Hepatocyte (in vitro differentiated cells): Measurements from ENCODE around the gene RHOXF2. TPM values are rescaled to one million over a fixed set of nuclear protein-coding genes. Genes with fewer than 3 reads are reported as not detected.
"Not testable (repeated sequence)": the region's sequence is repeated elsewhere in the genome, so short reads cannot be mapped to it uniquely, and the experiment has no call there.

ENCODE experiments used
- DNase-seq: peaks from one replicate; pipeline ENCODE4 v3.0.0-alpha.2; 2016; ENCODE audit warnings: low spot score
- H2AFZ ChIP-seq: fragments of 200-600 bp; sonication (generic); 2 replicates; pipeline ENCODE4 v1.6.0; 2016; ENCODE audit warnings: antibody characterized with exemption, mild to moderate bottlenecking
- H3K27ac ChIP-seq: fragments of 200-600 bp; sonication (generic); 2 replicates; pipeline ENCODE4 v1.5.1; 2016; ENCODE audit warnings: mild to moderate bottlenecking
- H3K27me3 ChIP-seq: fragments of 200-600 bp; sonication (generic); 2 replicates; pipeline ENCODE4 v1.6.1; 2016
- H3K36me3 ChIP-seq: fragments of 200-600 bp; sonication (generic); replicated peaks from 2 replicates; pipeline ENCODE4 v1.5.1; 2016; ENCODE audit warnings: low read depth; ENCODE audit not compliant: insufficient read depth
- H3K4me1 ChIP-seq: fragments of 200-600 bp; sonication (generic); 2 replicates; pipeline ENCODE4 v1.5.1; 2016; ENCODE audit warnings: mild to moderate bottlenecking, moderate library complexity; ENCODE audit not compliant: insufficient read depth
- H3K4me2 ChIP-seq: fragments of 200-600 bp; sonication (generic); 2 replicates; pipeline ENCODE4 v1.6.0; 2016
- H3K4me3 ChIP-seq: fragments of 200-600 bp; sonication (generic); 2 replicates; pipeline ENCODE4 v1.5.1; 2016; ENCODE audit warnings: mild to moderate bottlenecking
- H3K79me2 ChIP-seq: fragments of 200-600 bp; sonication (generic); 2 replicates; pipeline ENCODE4 v1.6.0; 2017; ENCODE audit warnings: mild to moderate bottlenecking
- H3K9me2 ChIP-seq: fragments of 200-600 bp; sonication (generic); replicated peaks from 2 replicates; pipeline ENCODE4 v1.6.0; 2017; ENCODE audit warnings: mild to moderate bottlenecking; ENCODE audit not compliant: insufficient read depth
- H3K9me3 ChIP-seq: fragments of 200-600 bp; sonication (generic); 2 replicates; pipeline ENCODE4 v1.5.1; 2016; ENCODE audit warnings: low read depth, mild to moderate bottlenecking
- H4K20me1 ChIP-seq: fragments of 200-600 bp; sonication (generic); 2 replicates; pipeline ENCODE4 v1.6.0; 2016; ENCODE audit warnings: mild to moderate bottlenecking; ENCODE audit not compliant: insufficient read depth, poor library complexity, severe bottlenecking
- EZH2 ChIP-seq: fragments of 200-600 bp; sonication (generic); IDR thresholded peaks from 2 replicates; pipeline ENCODE4 v1.6.1; 2016; ENCODE audit warnings: antibody characterized with exemption, mild to moderate bottlenecking, borderline replicate concordance
- EZH2phosphoT487 ChIP-seq: fragments of 200-600 bp; sonication (generic); IDR thresholded peaks from one replicate; pipeline ENCODE4 v1.6.1; 2018; ENCODE audit warnings: antibody characterized with exemption, mild to moderate bottlenecking, low read depth, moderate library complexity; ENCODE audit not compliant: unreplicated experiment, severe bottlenecking
- WGBS: methylation state at CpG from one replicate; pipeline ENCODE4 v1.1.6; 2016; ENCODE audit warnings: low lambda C conversion rate; ENCODE audit errors: missing lambda C conversion rate; 5-methylcytosine and 5-hydroxymethylcytosine counted together
- polyA plus RNA-seq: library from polyadenylated mRNA; unstranded; fragments of >200 nt; fragmentation: Nextera tagmentation; extraction: Ambion mirVana; gene quantifications from 2 replicates; pipeline ENCODE4 v1.2.1, GENCODE V29; 2016
- total RNA-seq: library from RNA; depleted of rRNA; stranded (reverse); fragments of >200 nt; gene quantifications from 2 replicates; pipeline ENCODE4 v1.2.3, GENCODE V29; 2014
- TF ChIP-seq, protein P1 (sequence below): fragments of 200-600 bp; sonication (generic); IDR thresholded peaks from 2 replicates; pipeline ENCODE4 v1.5.1; 2016; ENCODE audit warnings: antibody characterized with exemption, mild to moderate bottlenecking; ENCODE audit not compliant: poor library complexity

The RHOXF2 gene
- total and polyA plus RNA-seq, 2 experiments from 2014 or later = not detected

DNA sequence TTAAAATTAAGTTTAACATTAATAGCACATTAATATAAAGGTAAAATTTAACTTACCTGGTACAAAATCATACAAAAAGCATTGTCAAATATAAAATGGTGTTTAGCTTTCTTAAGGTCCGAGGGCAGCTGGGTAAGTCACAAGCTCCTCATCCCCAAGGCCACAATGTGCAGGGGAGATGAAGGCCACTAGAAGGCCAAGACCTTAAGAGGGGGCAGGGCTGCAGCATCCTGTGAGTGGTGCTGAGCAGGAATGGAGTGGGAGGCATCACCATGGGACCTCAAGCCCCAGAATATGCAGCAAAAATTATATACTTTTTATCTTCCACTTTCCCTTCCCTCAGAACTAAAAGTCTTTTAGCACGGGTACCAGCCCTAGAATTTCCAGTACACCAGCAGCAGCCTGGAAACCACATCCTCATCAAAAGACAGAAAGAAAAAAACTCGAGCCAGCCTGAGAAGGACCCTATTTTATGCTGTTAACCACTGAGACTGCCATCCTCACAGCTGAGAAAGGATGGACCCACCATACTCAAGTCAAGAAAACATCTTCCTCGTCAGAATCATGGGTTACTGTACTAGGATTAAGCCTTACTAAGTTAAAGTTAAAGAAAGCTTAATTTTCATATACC lies 13.0 kb upstream of the RHOXF2 start:
- 59% methylated on average over 4 of the region's 4 CpGs for WGBS
- Histone ChIP-seq H3K9me3 (no peaks in the 10 kb centered on the region), H3K4me3 (no peak overlapping the region), H3K79me2 (no peaks in the 10 kb centered on the region), H3K27me3 (no peaks in the 10 kb centered on the region), H2AFZ (no peak overlapping the region), H3K27ac (no peak overlapping the region), H3K9me2 (no peaks in the 10 kb centered on the region), H3K4me1 (no peaks in the 10 kb centered on the region), H4K20me1 (no peaks in the 10 kb centered on the region), H3K36me3 (no peaks in the 10 kb centered on the region), H3K4me2 (no peak overlapping the region)
- no peak for DNase-seq
- TF ChIP-seq EZH2 (no peak), EZH2phosphoT487 (no peak)
- TF ChIP-seq, protein P1, sequence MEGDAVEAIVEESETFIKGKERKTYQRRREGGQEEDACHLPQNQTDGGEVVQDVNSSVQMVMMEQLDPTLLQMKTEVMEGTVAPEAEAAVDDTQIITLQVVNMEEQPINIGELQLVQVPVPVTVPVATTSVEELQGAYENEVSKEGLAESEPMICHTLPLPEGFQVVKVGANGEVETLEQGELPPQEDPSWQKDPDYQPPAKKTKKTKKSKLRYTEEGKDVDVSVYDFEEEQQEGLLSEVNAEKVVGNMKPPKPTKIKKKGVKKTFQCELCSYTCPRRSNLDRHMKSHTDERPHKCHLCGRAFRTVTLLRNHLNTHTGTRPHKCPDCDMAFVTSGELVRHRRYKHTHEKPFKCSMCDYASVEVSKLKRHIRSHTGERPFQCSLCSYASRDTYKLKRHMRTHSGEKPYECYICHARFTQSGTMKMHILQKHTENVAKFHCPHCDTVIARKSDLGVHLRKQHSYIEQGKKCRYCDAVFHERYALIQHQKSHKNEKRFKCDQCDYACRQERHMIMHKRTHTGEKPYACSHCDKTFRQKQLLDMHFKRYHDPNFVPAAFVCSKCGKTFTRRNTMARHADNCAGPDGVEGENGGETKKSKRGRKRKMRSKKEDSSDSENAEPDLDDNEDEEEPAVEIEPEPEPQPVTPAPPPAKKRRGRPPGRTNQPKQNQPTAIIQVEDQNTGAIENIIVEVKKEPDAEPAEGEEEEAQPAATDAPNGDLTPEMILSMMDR = no peak

DNA sequence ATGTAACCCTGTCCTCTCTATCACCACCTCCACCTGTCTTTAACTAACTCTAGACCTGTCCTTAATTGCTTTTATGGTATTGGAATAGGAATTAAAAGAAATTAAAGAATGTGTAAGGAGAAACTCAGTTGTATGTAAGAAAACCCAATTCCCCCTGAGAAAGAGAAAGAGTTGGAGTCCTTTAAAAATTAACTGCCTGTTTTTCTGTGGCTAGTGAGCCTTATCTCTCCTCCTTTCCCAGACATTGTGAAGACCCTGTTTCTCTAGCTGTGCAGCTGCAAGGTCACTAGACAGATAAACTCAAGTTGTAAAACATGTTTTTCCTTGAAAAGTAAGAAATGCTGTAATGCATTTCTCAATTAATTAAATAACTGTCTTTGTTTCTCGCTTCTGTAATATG lies 12.1 kb upstream of the RHOXF2 start:
- not testable (repeated sequence) for H3K27ac ChIP-seq, H3K4me2 ChIP-seq, H3K9me2 ChIP-seq, H3K79me2 ChIP-seq, H3K27me3 ChIP-seq, H3K4me1 ChIP-seq, H3K4me3 ChIP-seq, H3K9me3 ChIP-seq, DNase-seq, H4K20me1 ChIP-seq, H3K36me3 ChIP-seq, H2AFZ ChIP-seq
- 81% methylated on average over 1 of the region's 1 CpG for WGBS

DNA sequence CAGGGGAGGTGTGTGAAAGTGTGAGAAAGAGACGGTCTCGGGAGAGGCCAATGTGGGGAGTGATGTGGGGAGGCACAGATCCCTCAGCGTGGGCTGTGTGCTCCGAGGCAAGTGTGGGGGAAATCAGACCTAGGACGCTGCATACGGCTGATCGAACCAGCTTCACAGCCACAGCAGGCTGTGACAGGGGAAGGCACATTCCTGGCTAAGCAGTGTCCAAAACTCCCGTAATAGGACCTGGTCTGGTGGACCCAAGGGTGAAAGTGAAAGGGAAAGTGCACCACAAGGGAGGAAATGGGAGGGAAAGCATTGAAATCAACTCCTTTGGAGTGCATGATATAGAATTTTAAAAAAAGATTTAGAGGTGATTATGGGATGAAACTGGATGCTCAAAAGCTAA lies 10.9 kb upstream of the RHOXF2 start:
- no peaks in the 10 kb centered on the region for H3K36me3 ChIP-seq
- H2AFZ ChIP-seq = no peak overlapping the region
- no peak for DNase-seq
- H4K20me1 ChIP-seq = no peaks in the 10 kb centered on the region
- H3K4me2 ChIP-seq = no peak overlapping the region
- no peaks in the 10 kb centered on the region for H3K27me3 ChIP-seq
- H3K79me2 ChIP-seq = no peaks in the 10 kb centered on the region
- no peak for TF ChIP-seq EZH2
- no peak for TF ChIP-seq EZH2phosphoT487
- TF ChIP-seq, protein P1 = no peak
- no peak overlapping the region for H3K4me3 ChIP-seq
- no peak overlapping the region for H3K27ac ChIP-seq
- H3K4me1 ChIP-seq = no peaks in the 10 kb centered on the region
- H3K9me2 ChIP-seq = no peaks in the 10 kb centered on the region
- 92% methylated on average over 8 of the region's 8 CpGs for WGBS
- no peaks in the 10 kb centered on the region for H3K9me3 ChIP-seq

DNA sequence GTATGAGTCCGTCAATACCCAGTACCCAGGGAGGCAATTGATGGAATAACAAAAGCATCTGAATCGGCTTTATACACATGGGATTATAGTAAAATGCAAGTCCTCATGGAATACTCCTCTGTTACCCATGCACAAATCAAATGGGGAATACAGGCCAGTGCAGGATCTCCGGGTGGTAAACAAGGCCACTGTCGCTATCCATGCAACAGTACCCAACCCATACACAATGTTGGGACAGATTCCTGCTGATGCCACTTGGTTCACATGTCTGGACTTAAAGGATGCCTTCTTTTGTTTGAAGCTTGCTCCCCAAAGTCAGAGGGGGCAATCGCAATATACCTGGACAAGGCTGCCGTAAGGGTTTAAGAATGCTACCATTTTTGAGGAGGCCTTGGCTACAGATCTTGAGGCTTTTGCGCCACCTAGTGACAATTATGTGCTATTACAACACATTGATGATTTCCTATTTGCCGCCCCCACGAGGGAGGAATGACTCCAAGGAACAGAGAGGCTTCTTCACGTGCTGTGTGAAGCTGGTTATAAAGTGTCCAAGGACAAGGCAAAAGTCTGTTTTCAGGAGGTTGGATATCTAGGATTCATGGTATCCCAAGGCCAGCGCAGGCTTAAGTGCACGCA lies 8.2 kb upstream of the RHOXF2 start:
- no CpG with 5 or more reads among the region's 12 CpGs for WGBS
- H3K9me3 ChIP-seq, DNase-seq, H3K27ac ChIP-seq, H4K20me1 ChIP-seq, H3K4me2 ChIP-seq, H3K9me2 ChIP-seq, H3K4me1 ChIP-seq, H2AFZ ChIP-seq, H3K27me3 ChIP-seq, H3K4me3 ChIP-seq, H3K36me3 ChIP-seq, H3K79me2 ChIP-seq: not testable (repeated sequence)

DNA sequence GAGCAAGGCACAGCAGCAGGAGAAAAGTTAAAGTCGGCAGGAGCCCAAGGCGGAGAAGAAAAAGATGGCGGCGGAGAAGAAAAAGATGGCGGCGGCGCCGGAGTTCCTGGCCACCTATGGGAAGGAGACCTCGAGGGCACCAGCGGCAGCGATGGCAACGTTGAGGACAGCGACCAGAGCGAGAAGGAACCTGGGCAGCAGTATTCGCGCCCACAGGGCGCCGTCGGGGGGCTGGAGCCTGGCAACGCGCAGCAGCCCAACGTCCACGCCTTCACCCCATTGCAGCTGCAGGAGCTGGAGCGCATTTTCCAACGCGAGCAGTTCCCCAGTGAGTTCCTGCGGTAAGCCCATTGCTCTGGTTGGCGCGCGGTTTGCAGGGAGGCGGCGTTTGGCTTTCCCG lies 673 bp downstream of the RHOXF2 start:
- H4K20me1 ChIP-seq, H3K79me2 ChIP-seq, DNase-seq, H3K9me2 ChIP-seq, H3K4me3 ChIP-seq, H3K9me3 ChIP-seq, H3K4me2 ChIP-seq, H3K36me3 ChIP-seq, H3K27ac ChIP-seq, H3K4me1 ChIP-seq, H2AFZ ChIP-seq, H3K27me3 ChIP-seq: not testable (repeated sequence)
- WGBS = 97% methylated on average over 23 of the region's 33 CpGs

DNA sequence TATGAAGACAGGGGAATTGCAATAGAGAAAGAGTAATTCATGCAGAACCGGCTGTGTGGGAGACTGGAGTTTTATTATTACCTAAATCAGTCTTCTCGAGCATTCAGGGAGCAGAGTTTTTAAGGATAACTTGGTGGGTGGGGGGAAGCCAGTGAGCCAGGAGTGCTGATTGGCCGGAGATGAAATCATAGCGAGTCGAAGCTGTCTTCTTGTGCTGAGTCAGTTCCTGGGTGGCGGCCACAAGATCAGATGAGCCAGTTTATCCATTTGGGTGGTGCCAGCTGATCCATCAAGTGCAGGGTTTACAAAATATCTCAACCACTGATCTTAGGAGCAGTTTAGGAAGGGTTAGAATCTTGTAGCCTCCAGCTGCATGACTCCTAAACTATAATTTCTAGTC lies 34.8 kb downstream of the RHOXF2 start:
- not testable (repeated sequence) for H4K20me1 ChIP-seq, H3K9me2 ChIP-seq, H3K79me2 ChIP-seq, H3K27me3 ChIP-seq, H3K4me2 ChIP-seq, DNase-seq, H3K27ac ChIP-seq, H3K9me3 ChIP-seq, H3K36me3 ChIP-seq, H2AFZ ChIP-seq, H3K4me1 ChIP-seq, H3K4me3 ChIP-seq
- WGBS = no CpG with 5 or more reads among the region's 6 CpGs

DNA sequence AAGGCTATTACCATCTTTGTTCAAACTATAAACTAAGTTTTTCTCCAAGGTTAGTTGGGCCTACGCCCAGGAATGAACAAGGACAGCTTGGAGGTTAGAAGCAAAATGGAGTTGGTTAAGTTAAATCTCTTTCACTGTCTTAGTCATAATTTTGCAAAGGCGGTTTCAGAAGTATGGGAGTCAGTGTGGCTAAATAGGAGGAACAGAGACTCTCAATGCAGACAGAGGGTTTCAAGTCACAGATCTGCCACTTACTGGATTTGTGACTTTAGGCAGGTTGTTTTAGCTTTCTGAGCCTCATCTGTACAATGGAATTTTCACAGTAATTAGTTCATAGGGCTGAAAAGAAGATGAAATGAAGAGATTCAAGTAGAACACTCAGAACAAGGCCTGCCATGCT lies 35.3 kb downstream of the RHOXF2 start:
- H3K9me3 ChIP-seq, H3K79me2 ChIP-seq, H3K4me2 ChIP-seq, H3K36me3 ChIP-seq, H2AFZ ChIP-seq, H3K4me3 ChIP-seq, H3K27ac ChIP-seq, H4K20me1 ChIP-seq, H3K4me1 ChIP-seq, DNase-seq, H3K9me2 ChIP-seq, H3K27me3 ChIP-seq: not testable (repeated sequence)
- WGBS = no CpG with 5 or more reads among the region's 2 CpGs
